ENCODE data around the gene MAGI2. TPM values are rescaled to one million over a fixed set of nuclear protein-coding genes. Genes with fewer than 3 reads are reported as not detected.

Gene MAGI2
- total and polyA plus RNA-seq, 2 donors (not counting 3 experiments of a cell fraction or from before 2014, with no cell fraction given) = 0.28 to 6.0 TPM

DNA sequence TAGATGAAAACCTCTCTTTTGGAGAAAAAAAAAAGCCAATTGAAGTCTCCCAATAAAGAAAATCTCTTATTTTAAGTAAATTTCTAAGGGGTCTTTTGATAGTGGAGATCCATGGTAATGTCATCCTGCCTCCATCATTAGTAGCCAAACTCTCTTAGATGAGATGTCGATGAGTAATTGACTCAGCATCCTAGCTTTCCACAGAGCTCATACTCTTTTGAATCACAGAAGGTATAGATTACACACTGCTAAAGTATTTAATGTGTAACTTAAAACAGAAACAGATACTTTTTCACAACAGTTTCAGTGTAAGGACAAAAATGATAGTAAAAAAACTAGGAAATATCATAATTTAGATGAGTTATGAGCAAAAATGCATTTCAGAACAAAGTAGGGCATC lies 19.4 kb downstream of the MAGI2 start:
- Histone ChIP-seq H3K9me3 (replicated peaks; ENCODE audit: control insufficient read depth, insufficient read depth, low read length) (no peaks in the 10 kb centered on the region), H3K27me3 (ENCODE audit: control insufficient read depth in 2 of 2, insufficient read depth in 2 of 2, low read length in 2 of 2) (no peaks in the 10 kb centered on the region), H3K36me3 (ENCODE audit: control insufficient read depth in 2 of 2, extremely low read depth in 1 of 2, insufficient read depth in 2 of 2, low read length in 2 of 2) (no peaks in the 10 kb centered on the region), H3K4me1 (ENCODE audit: control insufficient read depth, extremely low read depth, insufficient read depth, low read length) (no peaks in the 10 kb centered on the region), H3K9me1 (replicated peaks; ENCODE audit: control insufficient read depth, extremely low read depth, insufficient read depth, low read length) (no peaks in the 10 kb centered on the region), H3K27ac (ENCODE audit: insufficient read depth, low read depth, low read length) (no peak overlapping the region), H3K79me2 (ENCODE audit: control insufficient read depth, insufficient read depth, low read length) (no peaks in the 10 kb centered on the region), H3K4me2 (ENCODE audit: insufficient read depth, low read length) (no peak overlapping the region), H3K9ac (replicated peaks; ENCODE audit: extremely low read depth, insufficient read depth, low read length) (no peak overlapping the region), H3K4me3 (replicated peaks in 1 of 3; ENCODE audit: insufficient read depth in 1 of 3, low read depth in 1 of 3, low read length in 3 of 3) (no peak overlapping the region), H2AFZ (ENCODE audit: low read depth, low read length) (no peak overlapping the region), H4K20me1 (replicated peaks; ENCODE audit: control insufficient read depth, extremely low read depth, insufficient read depth, low read length) (no peaks in the 10 kb centered on the region)
- BruUV-seq (replicated peaks) = no TSS peak
- CTCF ChIA-PET = interaction anchor here (1.2 to 1.3 kb wide), 2 partner anchors 136 to 308 kb away, joined by 3 to 7 read pairs; no protein-coding TSS in a partner anchor
- no peak for DNase-seq (ENCODE audit: low read depth, low spot score)
- POLR2A ChIA-PET = no interaction called here
- dilution Hi-C loops (cut with MboI; ENCODE audit: extremely low pct_ligation_motif_present, low sequenced_read_pairs) (no loop called here), intact Hi-C loops (cut with micrococcal nuclease) (no loop called here)
- TF ChIP-seq EZH2 (IDR thresholded peaks at IDR 0.05; ENCODE audit: borderline replicate concordance, low read depth, low read length, severe bottlenecking) (no peak), POLR2A (IDR thresholded peaks at IDR 0.05; ENCODE audit: low read depth, low read length) (no peak), MYC (IDR thresholded peaks at IDR 0.05; ENCODE audit: low read depth, low read length) (no peak), FOS (IDR thresholded peaks at IDR 0.05; ENCODE audit: borderline replicate concordance, insufficient read depth, low read length) (no peak), POLR2AphosphoS5 (IDR thresholded peaks at IDR 0.05; ENCODE audit: insufficient read depth, low read depth, low read length) (no peak), JUN (IDR thresholded peaks at IDR 0.05; ENCODE audit: borderline replicate concordance, insufficient read depth, insufficient read length, low read depth) (no peak), GATA2 (IDR thresholded peaks at IDR 0.05; ENCODE audit: insufficient read depth, insufficient read length, low read depth, low read length) (no peak)
- TF ChIP-seq, protein P1, sequence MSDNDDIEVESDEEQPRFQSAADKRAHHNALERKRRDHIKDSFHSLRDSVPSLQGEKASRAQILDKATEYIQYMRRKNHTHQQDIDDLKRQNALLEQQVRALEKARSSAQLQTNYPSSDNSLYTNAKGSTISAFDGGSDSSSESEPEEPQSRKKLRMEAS (IDR thresholded peaks at IDR 0.05; ENCODE audit: insufficient read depth, insufficient read length) = no peak
- TF ChIP-seq, protein P2, sequence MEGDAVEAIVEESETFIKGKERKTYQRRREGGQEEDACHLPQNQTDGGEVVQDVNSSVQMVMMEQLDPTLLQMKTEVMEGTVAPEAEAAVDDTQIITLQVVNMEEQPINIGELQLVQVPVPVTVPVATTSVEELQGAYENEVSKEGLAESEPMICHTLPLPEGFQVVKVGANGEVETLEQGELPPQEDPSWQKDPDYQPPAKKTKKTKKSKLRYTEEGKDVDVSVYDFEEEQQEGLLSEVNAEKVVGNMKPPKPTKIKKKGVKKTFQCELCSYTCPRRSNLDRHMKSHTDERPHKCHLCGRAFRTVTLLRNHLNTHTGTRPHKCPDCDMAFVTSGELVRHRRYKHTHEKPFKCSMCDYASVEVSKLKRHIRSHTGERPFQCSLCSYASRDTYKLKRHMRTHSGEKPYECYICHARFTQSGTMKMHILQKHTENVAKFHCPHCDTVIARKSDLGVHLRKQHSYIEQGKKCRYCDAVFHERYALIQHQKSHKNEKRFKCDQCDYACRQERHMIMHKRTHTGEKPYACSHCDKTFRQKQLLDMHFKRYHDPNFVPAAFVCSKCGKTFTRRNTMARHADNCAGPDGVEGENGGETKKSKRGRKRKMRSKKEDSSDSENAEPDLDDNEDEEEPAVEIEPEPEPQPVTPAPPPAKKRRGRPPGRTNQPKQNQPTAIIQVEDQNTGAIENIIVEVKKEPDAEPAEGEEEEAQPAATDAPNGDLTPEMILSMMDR (IDR thresholded peaks at IDR 0.05; ENCODE audit: extremely low read depth in 1 of 2, insufficient read depth in 1 of 2, low read depth in 1 of 2, low read length in 2 of 2) = no peak
- FAIRE-seq = no peak
